B cell (primary cell): ENCODE results near the gene TSPAN17. TPM values are rescaled to one million over a fixed set of nuclear protein-coding genes. Genes with fewer than 3 reads are reported as not detected.

Experiments used
- ATAC-seq: fragments of 200-7000 bp; cut with Tn5 transposase; one replicate; pipeline ENCODE4 v1.10.0; 2021; ENCODE audit warnings: low read depth, mild to moderate bottlenecking, moderate number of reproducible peaks, moderate library complexity
- CTCF ChIA-PET: fragments of 350-600 bp; sonication (Branson Sonifier 250); formaldehyde crosslinking; loops from one replicate; lab custom pipeline; 2021; ENCODE audit warnings: antibody characterized with exemption, inconsistent platforms; lab: Charles Lee
- POLR2A ChIA-PET: fragments of 350-600 bp; sonication (Branson Sonifier 250); formaldehyde crosslinking; loops from one replicate; lab custom pipeline; 2021; ENCODE audit warnings: antibody characterized with exemption; lab: Charles Lee
- DNase-seq: peaks from one replicate; pipeline ENCODE4 v3.0.0; 2013
- H2AFZ ChIP-seq: 2 replicates; pipeline ENCODE4 v1.6.1; 2012; ENCODE audit warnings: mild to moderate bottlenecking, low read depth, low read length; ENCODE audit not compliant: insufficient read depth, poor library complexity, severe bottlenecking
- H3K27ac ChIP-seq, 2 donors: 1 replicate in 1 of 2; 2 replicates in 1 of 2; pipeline ENCODE4 v1.5.1; 2012 to 2013; ENCODE audit warnings: low read length in 2 of 2, mild to moderate bottlenecking in 2 of 2, moderate library complexity in 1 of 2
- H3K27me3 ChIP-seq, 4 experiments: fragments of 200-600 bp in 1 of 4; sonication (generic) in 1 of 4; replicated peaks in 1 of 4; 1 replicate in 2 of 4; 2 replicates in 2 of 4; pipeline versions ENCODE4 v1.6.1 to v1.7.0; 2013 to 2016; ENCODE audit warnings: low read length in 3 of 4, mild to moderate bottlenecking in 2 of 4, mixed read lengths in 1 of 4, moderate library complexity in 1 of 4; ENCODE audit not compliant: insufficient read depth in 4 of 4, control insufficient read depth in 3 of 4; ENCODE audit errors: control extremely low read depth in 1 of 4
- H3K36me3 ChIP-seq, 2 experiments: replicated peaks in 1 of 2; 1 replicate in 1 of 2; 2 replicates in 1 of 2; pipeline versions ENCODE4 v1.6.1 to v1.7.1; 2013; ENCODE audit warnings: low read length in 1 of 2; ENCODE audit not compliant: insufficient read depth in 2 of 2, control insufficient read depth in 1 of 2; ENCODE audit errors: control extremely low read depth in 1 of 2, extremely low read depth in 1 of 2
- H3K4me1 ChIP-seq, 2 donors: fragments of 200-600 bp in 1 of 2; sonication (generic) in 1 of 2; 1 replicate in 1 of 2; 2 replicates in 1 of 2; pipeline versions ENCODE4 v1.5.1 to v1.6.1; 2013 to 2017; ENCODE audit warnings: low read length in 2 of 2; ENCODE audit not compliant: control insufficient read depth in 2 of 2, insufficient read depth in 2 of 2
- H3K4me2 ChIP-seq: replicated peaks from 2 replicates; pipeline ENCODE3; 2012; ENCODE audit warnings: mild to moderate bottlenecking, low read depth, low read length; ENCODE audit not compliant: poor library complexity, severe bottlenecking
- H3K4me3 ChIP-seq, 5 experiments: fragments of 200-600 bp in 1 of 5; sonication (generic) in 1 of 5; 1 replicate in 3 of 5; 2 replicates in 2 of 5; pipeline versions ENCODE4 v1.5.1 to v1.7.0; 2011 to 2016; ENCODE audit warnings: low read length in 4 of 5, mild to moderate bottlenecking in 4 of 5, low read depth in 2 of 5, control low read depth in 1 of 5, moderate library complexity in 1 of 5; ENCODE audit not compliant: insufficient read depth in 1 of 5; ENCODE audit errors: control extremely low read depth in 1 of 5, extremely low read depth in 1 of 5
- H3K79me2 ChIP-seq: fragments of 200-600 bp; sonication (generic); one replicate; pipeline ENCODE4 v1.6.0; 2016; ENCODE audit warnings: low read length; ENCODE audit not compliant: control insufficient read depth, insufficient read depth
- H3K9ac ChIP-seq: fragments of 200-600 bp; sonication (generic); 2 replicates; pipeline ENCODE4 v1.6.1; 2017; ENCODE audit warnings: mild to moderate bottlenecking, low read length, moderate library complexity
- H3K9me3 ChIP-seq, 3 donors: one replicate each; pipeline versions ENCODE4 v1.6.1 to v1.7.1; 2013; ENCODE audit warnings: low read length in 2 of 3; ENCODE audit not compliant: control insufficient read depth in 2 of 3, insufficient read depth in 1 of 3; ENCODE audit errors: control extremely low read depth in 1 of 3
- H4K20me1 ChIP-seq: 2 replicates; pipeline ENCODE4 v1.6.0; 2012; ENCODE audit warnings: mild to moderate bottlenecking, low read length; ENCODE audit not compliant: insufficient read depth, control insufficient read depth, poor library complexity, severe bottlenecking
- H3K27ac Mint-ChIP-seq: one replicate; pipeline ENCODE4 v1.8.0; 2021; ENCODE audit warnings: mixed read lengths
- H3K27me3 Mint-ChIP-seq: one replicate; pipeline ENCODE4 v1.8.0; 2021; ENCODE audit warnings: mixed read lengths
- H3K4me1 Mint-ChIP-seq: one replicate; pipeline ENCODE4 v1.8.0; 2021; ENCODE audit warnings: mixed read lengths
- H3K4me3 Mint-ChIP-seq: one replicate; pipeline ENCODE4 v1.8.0; 2021; ENCODE audit warnings: mixed read lengths
- H3K9me3 Mint-ChIP-seq: one replicate; pipeline ENCODE4 v1.8.0; 2022; ENCODE audit warnings: mixed read lengths; ENCODE audit not compliant: insufficient read depth
- CTCF ChIP-seq: fragments of 200-600 bp; IDR thresholded peaks from one replicate; pipeline ENCODE4 v1.8.0; 2022; ENCODE audit warnings: antibody characterized with exemption, mild to moderate bottlenecking
- EZH2 ChIP-seq: IDR thresholded peaks from 2 replicates; pipeline ENCODE4 v1.6.1; 2012; ENCODE audit warnings: borderline replicate concordance, low read depth, mild to moderate bottlenecking, moderate library complexity, low read length; ENCODE audit not compliant: insufficient read depth, poor library complexity, severe bottlenecking
- WGBS: methylation state at CpG from one replicate; pipeline ENCODE4 v1.1.5; 2013; ENCODE audit warnings: missing lambda C conversion rate; ENCODE audit not compliant: insufficient coverage; 5-methylcytosine and 5-hydroxymethylcytosine counted together
- intact Hi-C: fragments of 100-400 bp; cut with micrococcal nuclease; formaldehyde crosslinking; loops from one replicate; pipeline ENCODE4 v1.10.0; 2022
- polyA plus RNA-seq: library from polyadenylated mRNA; depleted of rRNA; stranded (reverse); fragments of >200 nt; gene quantifications from 2 replicates; pipeline ENCODE4 v1.2.3, GENCODE V29; 2012
- total RNA-seq, 2 donors: library from RNA; stranded (reverse); fragments of 120-200 nt in 1 of 2; gene quantifications; 1 replicate in 1 of 2; 2 replicates in 1 of 2; pipeline versions ENCODE4 v1.2.3 to v1.2.4, GENCODE V29; 2013 to 2022

TSPAN17 gene
- total and polyA plus RNA-seq, 2 donors (not counting 1 experiment from before 2014, with no cell fraction given): 20.5 to 21.0 TPM

- Mint-ChIP-seq H3K4me3 (no peak overlapping the region), H3K4me1 (no peaks in the 10 kb centered on the region), H3K27ac (no peak overlapping the region), H3K9me3 (no peaks in the 10 kb centered on the region), H3K27me3 (peaks cover 48% of the 10 kb centered on the region)
- ChIA-PET CTCF (no interaction called here), POLR2A (no interaction called here)
- peaks cover 0 to 25% (median 4%) of the 10 kb centered on the region in 4 experiments for H3K27me3 ChIP-seq
- H3K79me2 ChIP-seq: no peaks in the 10 kb centered on the region
- no peak overlapping the region for H3K9ac ChIP-seq
- H3K4me2 ChIP-seq: no peak overlapping the region
- H2AFZ ChIP-seq: no peak overlapping the region
- no peaks in the 10 kb centered on the region for H3K4me1 ChIP-seq
- TF ChIP-seq EZH2 (no peak), CTCF (no peak)
- H3K36me3 ChIP-seq: no peaks in the 10 kb centered on the region
- WGBS: 84% methylated on average over 18 of the region's 27 CpGs
- H4K20me1 ChIP-seq: no peaks in the 10 kb centered on the region
- no peak for ATAC-seq
- peaks cover 0 to 11% (median 0%) of the 10 kb centered on the region in 3 donors for H3K9me3 ChIP-seq
- no peak overlapping the region for H3K4me3 ChIP-seq
- intact Hi-C loops: no loop called here
- H3K27ac ChIP-seq: no peak overlapping the region
- no peak for DNase-seq
These were observed 55.7 kb downstream of the TSPAN17 start for GRCh38 chr5:176702671-176703641.

- Mint-ChIP-seq H3K9me3 (no peaks in the 10 kb centered on the region), H3K27me3 (peaks cover 42% of the 10 kb centered on the region), H3K4me1 (no peaks in the 10 kb centered on the region), H3K27ac (no peak overlapping the region), H3K4me3 (no peak overlapping the region)
- Histone ChIP-seq H3K27ac (no peak overlapping the region), H3K4me3 (no peak overlapping the region), H3K9me3 (peaks cover 0 to 11% (median 0%) of the 10 kb centered on the region in 3 donors), H3K4me2 (no peak overlapping the region), H2AFZ (no peak overlapping the region), H4K20me1 (no peaks in the 10 kb centered on the region), H3K4me1 (no peaks in the 10 kb centered on the region), H3K79me2 (no peaks in the 10 kb centered on the region), H3K27me3 (peaks cover 0 to 16% (median 4%) of the 10 kb centered on the region in 4 experiments), H3K36me3 (no peaks in the 10 kb centered on the region), H3K9ac (no peak overlapping the region)
- WGBS: 77% methylated on average over 11 of the region's 13 CpGs
- TF ChIP-seq EZH2 (no peak), CTCF (no peak)
- POLR2A ChIA-PET: no interaction called here
- DNase-seq (no peak), ATAC-seq (no peak)
- intact Hi-C loops: no loop called here
- CTCF ChIA-PET: no interaction called here
These were observed 56.6 kb downstream of the TSPAN17 start for GRCh38 chr5:176703857-176704256.
